ENCODE data around the gene PHIP. TPM values are rescaled to one million over a fixed set of nuclear protein-coding genes. Genes with fewer than 3 reads are reported as not detected.

PHIP gene
- total and polyA plus RNA-seq, 9 of the 15 experiments (the other 6 are each of a cell fraction or from before 2014, with no cell fraction given), result 8.1 to 36.3 (median 16.5) TPM

DNA sequence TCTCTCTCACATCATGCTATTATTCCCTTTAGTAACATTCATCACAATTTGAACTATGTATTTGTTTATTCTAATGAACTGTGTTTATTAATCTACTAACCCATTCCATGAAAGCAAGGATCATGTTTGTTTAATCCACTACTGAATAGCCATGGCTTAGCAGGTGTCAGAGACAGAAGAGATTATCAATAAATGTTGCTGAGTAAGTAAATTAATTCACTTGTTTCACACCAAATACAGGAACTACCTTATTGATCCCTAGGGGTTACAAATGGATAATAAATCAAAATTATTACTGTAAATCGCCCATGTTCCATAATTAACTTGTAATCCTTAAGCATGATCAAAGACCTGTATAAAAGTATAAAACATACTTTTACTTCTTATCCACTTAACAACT is 76.6 kb downstream of the PHIP start:
- Histone ChIP-seq H3K9me1 (ENCODE audit: control insufficient read depth, insufficient read depth, low read length) (no peaks in the 10 kb centered on the region), H3K4me2 (ENCODE audit: insufficient read depth, low read length) (no peak overlapping the region), H3K9ac (ENCODE audit: insufficient read depth in 1 of 2, low read depth in 2 of 2, low read length in 2 of 2) (no peak overlapping the region), H3K4me3 (no peak overlapping the region), H3K4me1 (replicated peaks in 1 of 2; ENCODE audit: control insufficient read depth in 2 of 2, insufficient read depth in 2 of 2, low read length in 2 of 2) (no peaks in the 10 kb centered on the region), H3K27ac (ENCODE audit: extremely low read depth, low read depth, low read length) (no peak overlapping the region), H2AFZ (ENCODE audit: low read depth, low read length) (no peak overlapping the region), H3K27me3 (ENCODE audit: control insufficient read depth in 2 of 2, insufficient read depth in 2 of 2, low read length in 2 of 2) (no peaks in the 10 kb centered on the region), H4K20me1 (replicated peaks; ENCODE audit: control insufficient read depth, insufficient read depth, low read length) (no peaks in the 10 kb centered on the region), H3K36me3 (ENCODE audit: control insufficient read depth, insufficient read depth, low read length) (peaks cover 82% of the 10 kb centered on the region), H3K9me3 (replicated peaks; ENCODE audit: control insufficient read depth, insufficient read depth, low read depth, low read length) (no peaks in the 10 kb centered on the region), H3K79me2 (ENCODE audit: control insufficient read depth, insufficient read depth, low read length) (no peaks in the 10 kb centered on the region)
- no peak for ATAC-seq
- no peak for FAIRE-seq
- no TSS peak for BruUV-seq (replicated peaks)
- POLR2A ChIA-PET, result no interaction called here
- peak; percentile 68 for TF ChIP-seq ZNF316 (IDR thresholded peaks at IDR 0.05)
- no peak for TF ChIP-seq BRF2 (IDR thresholded peaks at IDR 0.05; ENCODE audit: borderline replicate concordance, insufficient read depth, insufficient read length)
- peak; percentile 39; the same call in 1 of the 2 replicates for TF ChIP-seq C11orf30 (IDR thresholded peaks at IDR 0.05; ENCODE audit: low read depth)
- 0 out of 2 replicates have a peak, but pooled peaks have one; percentile 5 for TF ChIP-seq MAFK (IDR thresholded peaks at IDR 0.05; ENCODE audit: low read length)
- no peak for TF ChIP-seq XRCC5 (IDR thresholded peaks at IDR 0.05; ENCODE audit: low read depth, low read length)
- in situ Hi-C loops (cut with MboI) (no loop called here), intact Hi-C loops (cut with micrococcal nuclease) (no loop called here)
- CTCF ChIA-PET (ENCODE audit: low intra/inter-chr PET ratio), result no interaction called here
- no peak for DNase-seq (ENCODE audit: extremely low read depth in 1 of 4, low spot score in 3 of 4)
- 92% methylated on average over 1 of the region's 1 CpG for whole genome bisulfite sequencing (ENCODE audit: insufficient coverage, low coverage, missing lambda C conversion rate)

DNA sequence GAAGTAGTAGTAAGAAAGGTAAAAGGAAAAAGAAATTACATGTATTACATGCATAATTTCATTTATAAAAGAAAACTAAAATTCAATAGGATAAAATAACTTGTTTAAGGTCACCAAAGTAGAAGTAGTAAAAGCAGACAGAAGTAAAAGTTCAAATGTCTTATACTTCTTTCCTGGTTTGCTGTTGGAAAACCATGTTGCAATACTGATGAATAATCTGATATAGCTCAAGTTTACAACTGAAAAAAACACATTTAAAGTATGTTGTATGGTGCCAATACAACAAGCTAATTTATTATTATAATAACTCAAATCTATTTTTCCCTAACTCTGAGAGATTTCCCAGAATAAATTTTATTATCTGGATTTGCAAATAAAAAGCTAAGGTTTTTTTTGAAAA is 78.3 kb downstream of the PHIP start:
- BruUV-seq (replicated peaks), result no TSS peak
- intact Hi-C loops (cut with micrococcal nuclease) (no loop called here), in situ Hi-C loops (cut with MboI) (no loop called here)
- Histone ChIP-seq H3K9ac (ENCODE audit: insufficient read depth in 1 of 2, low read depth in 2 of 2, low read length in 2 of 2) (no peak overlapping the region), H3K4me2 (ENCODE audit: insufficient read depth, low read length) (no peak overlapping the region), H3K4me3 (no peak overlapping the region), H3K4me1 (replicated peaks in 1 of 2; ENCODE audit: control insufficient read depth in 2 of 2, insufficient read depth in 2 of 2, low read length in 2 of 2) (no peaks in the 10 kb centered on the region), H3K79me2 (ENCODE audit: control insufficient read depth, insufficient read depth, low read length) (no peaks in the 10 kb centered on the region), H3K9me3 (replicated peaks; ENCODE audit: control insufficient read depth, insufficient read depth, low read depth, low read length) (no peaks in the 10 kb centered on the region), H3K36me3 (ENCODE audit: control insufficient read depth, insufficient read depth, low read length) (peaks cover 91% of the 10 kb centered on the region), H3K9me1 (ENCODE audit: control insufficient read depth, insufficient read depth, low read length) (no peaks in the 10 kb centered on the region), H4K20me1 (replicated peaks; ENCODE audit: control insufficient read depth, insufficient read depth, low read length) (no peaks in the 10 kb centered on the region), H2AFZ (ENCODE audit: low read depth, low read length) (no peak overlapping the region), H3K27ac (ENCODE audit: extremely low read depth, low read depth, low read length) (no peak overlapping the region), H3K27me3 (ENCODE audit: control insufficient read depth in 2 of 2, insufficient read depth in 2 of 2, low read length in 2 of 2) (no peaks in the 10 kb centered on the region)
- POLR2A ChIA-PET, result no interaction called here
- DNase-seq (ENCODE audit: extremely low read depth in 1 of 4, low spot score in 3 of 4) (no peak), FAIRE-seq (no peak), ATAC-seq (no peak)
- CTCF ChIA-PET (ENCODE audit: low intra/inter-chr PET ratio), result no interaction called here
- TF ChIP-seq ZNF197 (CRISPR knock-in tag; IDR thresholded peaks at IDR 0.05; ENCODE audit: low read depth) (no peak), XRCC4 (IDR thresholded peaks at IDR 0.05; ENCODE audit: extremely low read depth, insufficient read depth, insufficient read length) (no peak), ZFPM2 (CRISPR knock-in tag; IDR thresholded peaks at IDR 0.05) (no peak), KLF6 (CRISPR knock-in tag; IDR thresholded peaks at IDR 0.05; ENCODE audit: borderline replicate concordance) (no peak), PHF8 (IDR thresholded peaks at IDR 0.05; ENCODE audit: borderline replicate concordance, low read length) (no peak), ZNF77 (CRISPR knock-in tag; IDR thresholded peaks at IDR 0.05) (no peak), CTCFL (IDR thresholded peaks at IDR 0.05; ENCODE audit: borderline replicate concordance, insufficient read depth, low read depth, low read length, poor library complexity, severe bottlenecking) (no peak), CBFA2T3 (IDR thresholded peaks at IDR 0.05) (no peak), SP1 (CRISPR knock-in tag; IDR thresholded peaks at IDR 0.05) (no peak), SP2 (IDR thresholded peaks at IDR 0.05; ENCODE audit: extremely low read depth, low read depth, low read length, poor library complexity, severe bottlenecking) (no peak)

All from K562 (cell line).